Measurements from ENCODE around the gene GMCL1. TPM values are rescaled to one million over a fixed set of nuclear protein-coding genes. Genes with fewer than 3 reads are reported as not detected.
"Not testable (repeated sequence)": the region's sequence is repeated elsewhere in the genome, so short reads cannot be mapped to it uniquely, and the experiment has no call there.

The GMCL1 gene
- total RNA-seq, 1 donor from 2014 or later: 8.7 TPM

DNA sequence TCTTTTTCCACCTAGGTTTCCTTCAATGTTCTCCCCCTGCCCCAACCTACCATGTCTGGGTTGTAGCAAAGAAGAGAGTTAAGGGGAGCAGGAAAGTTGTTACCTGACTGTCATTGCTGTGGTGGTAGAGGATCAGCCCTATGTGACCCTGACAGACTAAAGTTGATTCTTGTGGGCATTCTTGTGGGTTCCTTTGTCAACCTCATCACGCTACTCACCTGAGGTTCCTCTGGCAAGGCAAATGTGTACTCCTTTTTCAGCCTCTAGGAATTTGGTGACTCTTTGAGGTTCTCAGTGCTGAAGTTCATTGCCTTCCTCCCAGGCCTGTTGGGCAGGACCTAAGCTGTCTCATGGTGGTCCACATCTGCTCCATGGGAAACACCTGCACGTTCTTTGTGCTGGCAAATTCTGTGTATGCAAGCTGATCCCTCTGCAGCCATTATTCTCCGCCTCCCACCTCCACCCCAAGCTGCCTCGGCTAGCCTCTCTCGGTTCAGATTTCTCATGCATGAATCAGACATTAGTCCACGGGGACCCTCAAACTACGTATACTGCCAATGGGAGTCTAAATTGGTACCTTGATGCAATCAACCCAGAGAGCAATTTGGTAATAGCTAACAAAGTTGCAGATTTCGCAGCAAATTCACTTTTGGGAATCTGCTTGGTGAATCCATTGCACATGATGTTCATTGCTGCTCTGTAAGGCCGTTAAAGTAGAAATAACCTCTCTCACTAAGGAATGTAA, 1.5 kb upstream of the GMCL1 start:
- DNase-seq (ENCODE audit: low read depth): no peak
- peak overlapping the region; percentile 80 for H3K4me3 ChIP-seq (ENCODE audit: low read depth, low read length)
- TF ChIP-seq, protein P1, sequence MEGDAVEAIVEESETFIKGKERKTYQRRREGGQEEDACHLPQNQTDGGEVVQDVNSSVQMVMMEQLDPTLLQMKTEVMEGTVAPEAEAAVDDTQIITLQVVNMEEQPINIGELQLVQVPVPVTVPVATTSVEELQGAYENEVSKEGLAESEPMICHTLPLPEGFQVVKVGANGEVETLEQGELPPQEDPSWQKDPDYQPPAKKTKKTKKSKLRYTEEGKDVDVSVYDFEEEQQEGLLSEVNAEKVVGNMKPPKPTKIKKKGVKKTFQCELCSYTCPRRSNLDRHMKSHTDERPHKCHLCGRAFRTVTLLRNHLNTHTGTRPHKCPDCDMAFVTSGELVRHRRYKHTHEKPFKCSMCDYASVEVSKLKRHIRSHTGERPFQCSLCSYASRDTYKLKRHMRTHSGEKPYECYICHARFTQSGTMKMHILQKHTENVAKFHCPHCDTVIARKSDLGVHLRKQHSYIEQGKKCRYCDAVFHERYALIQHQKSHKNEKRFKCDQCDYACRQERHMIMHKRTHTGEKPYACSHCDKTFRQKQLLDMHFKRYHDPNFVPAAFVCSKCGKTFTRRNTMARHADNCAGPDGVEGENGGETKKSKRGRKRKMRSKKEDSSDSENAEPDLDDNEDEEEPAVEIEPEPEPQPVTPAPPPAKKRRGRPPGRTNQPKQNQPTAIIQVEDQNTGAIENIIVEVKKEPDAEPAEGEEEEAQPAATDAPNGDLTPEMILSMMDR (conservative IDR thresholded peaks at IDR 0.05; ENCODE audit: low read depth, low read length): no peak

DNA sequence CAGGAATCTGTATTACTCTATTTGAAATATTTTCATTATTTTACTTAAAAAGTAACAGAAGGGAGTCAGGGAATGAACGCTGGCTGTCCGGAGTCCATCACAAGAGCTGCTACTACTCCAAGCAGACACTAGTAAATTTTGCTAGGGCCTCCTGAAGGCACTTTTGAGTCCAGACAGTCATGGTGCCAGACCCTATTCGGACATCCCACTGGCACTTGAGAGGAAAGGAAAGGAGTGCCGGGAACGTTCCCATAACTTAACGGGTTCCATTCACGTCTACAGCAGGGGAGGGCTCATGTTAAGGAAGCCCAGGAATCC, 563 bp upstream of the GMCL1 start:
- peak overlapping the region; percentile 80 for H3K4me3 ChIP-seq (ENCODE audit: low read depth, low read length)
- peak; percentile 22 for DNase-seq (ENCODE audit: low read depth)
- TF ChIP-seq, protein P1 (conservative IDR thresholded peaks at IDR 0.05; ENCODE audit: low read depth, low read length): no peak

DNA sequence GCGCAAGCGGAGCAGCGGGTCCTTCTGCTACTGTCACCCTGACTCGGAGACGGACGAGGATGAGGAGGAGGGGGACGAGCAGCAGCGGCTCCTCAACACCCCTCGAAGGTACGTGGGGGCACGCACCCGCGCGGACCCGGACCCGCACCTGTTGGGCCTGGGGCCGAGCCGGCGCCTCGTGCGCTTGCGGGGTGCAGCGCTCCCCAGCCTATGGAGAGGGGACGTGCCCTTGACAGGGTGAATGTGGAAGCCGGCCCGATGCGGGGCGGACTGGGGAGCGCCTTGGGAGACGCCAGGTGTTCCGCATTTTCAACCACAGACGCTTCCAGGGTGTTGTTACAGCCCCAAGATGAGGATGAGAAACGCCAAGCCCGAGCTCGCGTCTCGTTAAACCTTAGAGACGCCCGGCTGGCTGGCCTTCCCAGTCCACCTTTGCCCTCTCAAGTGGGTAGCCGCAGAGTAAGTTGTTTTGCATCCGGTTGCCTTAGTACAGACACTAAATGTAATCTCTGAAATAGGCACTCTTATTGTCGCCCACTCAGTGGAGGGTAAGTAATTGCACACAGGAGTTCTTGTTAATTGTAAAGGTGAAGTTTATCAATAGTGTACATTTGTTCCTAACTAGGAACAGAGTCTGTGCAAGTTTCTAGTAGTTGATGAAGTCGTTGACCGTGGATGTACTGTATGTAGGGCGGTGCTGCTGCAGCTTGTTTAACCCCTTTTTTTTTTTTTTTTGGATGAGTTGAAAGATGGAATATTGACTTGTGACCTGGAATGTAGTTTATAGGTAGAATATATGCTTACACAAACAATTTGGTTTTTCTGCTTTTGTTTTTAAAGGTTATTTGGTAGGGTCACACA, 815 bp downstream of the GMCL1 start:
- DNase-seq (ENCODE audit: low read depth): no peak
- TF ChIP-seq, protein P1 (conservative IDR thresholded peaks at IDR 0.05; ENCODE audit: low read depth, low read length): no peak
- peak overlapping the region; percentile 80 for H3K4me3 ChIP-seq (ENCODE audit: low read depth, low read length)

DNA sequence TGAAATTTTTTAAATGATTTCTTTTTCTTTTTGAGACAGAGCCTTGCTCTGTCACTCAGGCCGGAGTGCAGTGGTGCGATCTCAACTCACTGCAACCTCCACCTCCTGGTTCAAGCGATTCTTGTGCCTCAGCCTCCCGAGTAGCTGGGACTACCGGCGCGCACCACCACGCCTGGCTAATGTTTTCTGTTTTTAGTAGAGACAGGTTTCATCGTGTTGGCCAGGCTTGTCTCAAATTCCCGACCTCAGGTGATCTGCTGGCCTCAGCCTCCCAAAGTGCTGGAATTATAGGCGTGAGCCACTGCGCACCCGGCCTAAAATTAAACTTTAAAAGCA, 1.4 kb downstream of the GMCL1 start:
- not testable (repeated sequence) for DNase-seq (ENCODE audit: low read depth)
- peak overlapping the region; percentile 80 for H3K4me3 ChIP-seq (ENCODE audit: low read depth, low read length)

DNA sequence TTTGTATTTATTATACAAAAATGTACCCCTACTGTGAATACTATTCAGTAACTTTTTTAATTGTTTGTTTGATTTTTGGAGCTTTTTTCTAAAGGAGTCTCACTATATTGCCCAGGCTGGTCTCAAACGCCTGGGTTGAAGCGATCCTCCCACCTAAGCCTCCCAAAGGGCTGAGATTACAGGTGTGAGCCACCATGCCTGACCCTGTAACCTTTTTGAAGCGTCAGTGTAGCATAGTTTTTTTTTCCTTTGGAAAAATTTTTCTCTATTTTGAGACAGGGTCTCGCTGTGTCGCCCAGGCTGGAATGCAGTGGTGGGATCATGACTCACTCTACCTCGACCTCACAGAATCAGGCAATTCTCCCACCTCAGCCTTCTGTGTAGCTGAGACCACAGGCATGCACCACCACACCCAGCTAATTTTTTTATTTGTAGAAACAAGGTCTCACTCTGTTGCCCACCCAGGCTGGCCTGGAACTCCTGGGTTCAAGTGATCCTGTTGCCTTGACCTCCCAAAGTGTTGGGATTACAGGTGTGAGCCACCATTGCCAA, 2.0 kb downstream of the GMCL1 start:
- TF ChIP-seq, protein P1 (conservative IDR thresholded peaks at IDR 0.05; ENCODE audit: low read depth, low read length): no peak
- DNase-seq (ENCODE audit: low read depth): no peak

DNA sequence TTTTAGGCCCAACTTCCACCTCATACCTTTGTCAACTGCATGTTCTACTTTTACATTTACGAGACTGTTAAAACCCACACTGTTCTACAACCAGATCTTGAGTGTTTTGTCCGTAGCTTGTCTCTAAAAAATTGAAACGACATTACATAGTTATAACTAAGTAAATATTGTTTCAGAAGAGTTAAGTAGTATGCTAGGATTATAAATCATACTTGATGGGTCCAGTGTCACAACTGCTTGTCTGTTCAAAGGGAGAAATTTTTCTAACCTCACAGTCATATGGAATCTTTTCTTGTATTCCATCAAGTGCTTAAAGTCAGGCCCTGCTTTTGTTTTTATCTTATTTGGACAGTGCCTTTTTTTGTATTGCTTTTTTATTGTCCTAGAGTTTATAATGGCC, 4.3 kb downstream of the GMCL1 start:
- H3K4me3 ChIP-seq (ENCODE audit: low read depth, low read length): no peak overlapping the region
- TF ChIP-seq, protein P1 (conservative IDR thresholded peaks at IDR 0.05; ENCODE audit: low read depth, low read length): no peak
- no peak for DNase-seq (ENCODE audit: low read depth)

More for the DNA sequence above, 2.0 kb downstream of the GMCL1 start:
- no peak overlapping the region for H3K4me3 ChIP-seq (ENCODE audit: low read depth, low read length)

DNA sequence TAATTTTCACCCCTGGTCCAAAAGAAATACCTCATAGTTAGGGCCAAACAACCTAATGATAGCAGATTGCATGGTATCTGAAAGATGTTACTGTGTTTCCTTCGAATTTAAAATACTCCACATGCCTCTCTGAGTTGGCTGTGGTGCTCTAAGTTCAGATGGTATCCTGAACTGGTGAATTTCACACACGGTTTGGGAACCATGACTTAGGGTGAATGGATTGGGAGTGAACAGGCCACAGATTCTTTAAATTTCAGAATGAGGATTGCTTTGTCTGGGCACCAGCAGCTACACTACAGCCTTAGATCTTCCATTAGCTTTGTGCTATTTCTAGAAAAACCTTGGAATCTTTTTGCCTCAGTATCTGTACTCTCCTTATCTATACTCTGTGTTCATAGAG, 6.2 kb downstream of the GMCL1 start:
- H3K4me3 ChIP-seq (ENCODE audit: low read depth, low read length): no peak overlapping the region
- no peak for DNase-seq (ENCODE audit: low read depth)
- TF ChIP-seq, protein P1 (conservative IDR thresholded peaks at IDR 0.05; ENCODE audit: low read depth, low read length): no peak

Measured in epithelial cell of proximal tubule (primary cell).